ENCODE data around the gene TCAP.
A peak's percentile ranks its signal among the peaks of the same experiment; 100 is the strongest.

Gene TCAP

GRCh38 chr17:39653662-39654331 lies 11.4 kb upstream of the TCAP start:
- H3K27me3 Mint-ChIP-seq, result no peaks in the 10 kb centered on the region
- DNase-seq (peak; percentile 72 to 76), ATAC-seq (peak; percentile 82)
- no peaks in the 10 kb centered on the region for H3K9me3 Mint-ChIP-seq
- no peak overlapping the region for H3K4me3 Mint-ChIP-seq
- peaks cover 81% of the 10 kb centered on the region for H3K4me1 Mint-ChIP-seq
- peak overlapping the region in 1 of 2 donors; percentile 21 for H3K27ac Mint-ChIP-seq

- H3K9me3 Mint-ChIP-seq, result no peaks in the 10 kb centered on the region
These were observed 10.0 kb upstream of the TCAP start for GRCh38 chr17:39655105-39655504.

GRCh38 chr17:39658346-39658745 lies 6.8 kb upstream of the TCAP start:
- Mint-ChIP-seq H3K4me1 (peaks cover 68% of the 10 kb centered on the region), H3K27me3 (no peaks in the 10 kb centered on the region), H3K27ac (peak overlapping the region in 1 of 2 donors; percentile 94), H3K4me3 (peak overlapping the region in 1 of 2 donors; percentile 50), H3K9me3 (no peaks in the 10 kb centered on the region)
- DNase-seq (no peak), ATAC-seq (no peak)

More at GRCh38 chr17:39655105-39655504, 10.0 kb upstream of the TCAP start:
- Mint-ChIP-seq H3K4me1 (peaks cover 91% of the 10 kb centered on the region), H3K27me3 (no peaks in the 10 kb centered on the region), H3K27ac (no peak overlapping the region), H3K4me3 (no peak overlapping the region)
- ATAC-seq, result no peak
- DNase-seq, result no peak

- H3K4me3 Mint-ChIP-seq, result no peak overlapping the region
- H3K9me3 Mint-ChIP-seq, result no peaks in the 10 kb centered on the region
- ATAC-seq (no peak), DNase-seq (no peak)
- H3K27ac Mint-ChIP-seq, result no peak overlapping the region
- no peaks in the 10 kb centered on the region for H3K27me3 Mint-ChIP-seq
- peaks cover 65% of the 10 kb centered on the region for H3K4me1 Mint-ChIP-seq
These were observed 6.4 kb upstream of the TCAP start for GRCh38 chr17:39658760-39659159.

GRCh38 chr17:39659279-39660010 lies 5.7 kb upstream of the TCAP start:
- H3K27ac Mint-ChIP-seq, result peak overlapping the region; percentile 57 to 93
- ATAC-seq (no peak), DNase-seq (no peak)
- H3K4me3 Mint-ChIP-seq, result peak overlapping the region; percentile 26 to 37
- H3K9me3 Mint-ChIP-seq, result no peaks in the 10 kb centered on the region
- peaks cover 63% of the 10 kb centered on the region for H3K4me1 Mint-ChIP-seq
- no peaks in the 10 kb centered on the region for H3K27me3 Mint-ChIP-seq

- ATAC-seq, result no peak
- H3K4me1 Mint-ChIP-seq, result peaks cover 60% of the 10 kb centered on the region
- DNase-seq, result no peak
- H3K27me3 Mint-ChIP-seq, result no peaks in the 10 kb centered on the region
- H3K27ac Mint-ChIP-seq, result peak overlapping the region; percentile 57 to 63
- peak overlapping the region in 1 of 2 donors; percentile 37 for H3K4me3 Mint-ChIP-seq
- H3K9me3 Mint-ChIP-seq, result no peaks in the 10 kb centered on the region
These were observed 5.2 kb upstream of the TCAP start for GRCh38 chr17:39660011-39660360.

- peaks cover 2% of the 10 kb centered on the region for H3K27me3 Mint-ChIP-seq
- ATAC-seq (no peak), DNase-seq (no peak)
- H3K4me3 Mint-ChIP-seq, result no peak overlapping the region
- H3K4me1 Mint-ChIP-seq, result peaks cover 56% of the 10 kb centered on the region
- H3K27ac Mint-ChIP-seq, result no peak overlapping the region
- no peaks in the 10 kb centered on the region for H3K9me3 Mint-ChIP-seq
These were observed 4.5 kb upstream of the TCAP start for GRCh38 chr17:39660397-39661385.

GRCh38 chr17:39661744-39662541 lies 3.2 kb upstream of the TCAP start:
- DNase-seq (no peak), ATAC-seq (no peak)
- H3K27ac Mint-ChIP-seq, result no peak overlapping the region
- H3K4me1 Mint-ChIP-seq, result peaks cover 62% of the 10 kb centered on the region
- H3K27me3 Mint-ChIP-seq, result peaks cover 14% of the 10 kb centered on the region
- H3K9me3 Mint-ChIP-seq, result no peaks in the 10 kb centered on the region
- no peak overlapping the region for H3K4me3 Mint-ChIP-seq

- no peak for ATAC-seq
- H3K4me1 Mint-ChIP-seq, result peaks cover 61% of the 10 kb centered on the region
- H3K4me3 Mint-ChIP-seq, result no peak overlapping the region
- no peak for DNase-seq
- no peaks in the 10 kb centered on the region for H3K9me3 Mint-ChIP-seq
- H3K27me3 Mint-ChIP-seq, result peaks cover 20% of the 10 kb centered on the region
- H3K27ac Mint-ChIP-seq, result no peak overlapping the region
These were observed 2.4 kb upstream of the TCAP start for GRCh38 chr17:39662551-39663339.

GRCh38 chr17:39663340-39663687 lies 1.8 kb upstream of the TCAP start:
- ATAC-seq, result no peak
- H3K4me3 Mint-ChIP-seq, result no peak overlapping the region
- H3K27me3 Mint-ChIP-seq, result peaks cover 25% of the 10 kb centered on the region
- no peak overlapping the region for H3K27ac Mint-ChIP-seq
- no peaks in the 10 kb centered on the region for H3K9me3 Mint-ChIP-seq
- DNase-seq, result no peak
- peaks cover 61% of the 10 kb centered on the region for H3K4me1 Mint-ChIP-seq

- Mint-ChIP-seq H3K4me3 (no peak overlapping the region), H3K27me3 (peaks cover 32% of the 10 kb centered on the region), H3K4me1 (peaks cover 61% of the 10 kb centered on the region), H3K27ac (no peak overlapping the region), H3K9me3 (no peaks in the 10 kb centered on the region)
- ATAC-seq, result no peak
- no peak for DNase-seq
These were observed 1.2 kb upstream of the TCAP start for GRCh38 chr17:39663688-39664580.

GRCh38 chr17:39665642-39666224 lies 584 bp downstream of the TCAP start:
- Mint-ChIP-seq H3K27me3 (peaks cover 46% of the 10 kb centered on the region), H3K27ac (peak overlapping the region in 1 of 2 donors; percentile 54), H3K4me3 (no peak overlapping the region), H3K9me3 (no peaks in the 10 kb centered on the region), H3K4me1 (peaks cover 52% of the 10 kb centered on the region)
- ATAC-seq (no peak), DNase-seq (no peak)

- ATAC-seq, result no peak
- H3K27ac Mint-ChIP-seq, result no peak overlapping the region
- H3K4me1 Mint-ChIP-seq, result peaks cover 48% of the 10 kb centered on the region
- H3K27me3 Mint-ChIP-seq, result peaks cover 50% of the 10 kb centered on the region
- H3K9me3 Mint-ChIP-seq, result no peaks in the 10 kb centered on the region
- H3K4me3 Mint-ChIP-seq, result no peak overlapping the region
- DNase-seq, result no peak
These were observed 1.1 kb downstream of the TCAP start for GRCh38 chr17:39666231-39666600.
